SK-N-SH (cell line): ENCODE data around the gene SATB1. TPM values are rescaled to one million over a fixed set of nuclear protein-coding genes. Genes with fewer than 3 reads are reported as not detected.

ENCODE experiments used
- CTCF ChIA-PET: fragments of 300-600, 350-600 bp; formaldehyde crosslinking; extraction: SDS; loops from one replicate; lab custom pipeline; 2021; lab: Yijun Ruan, JAX
- POLR2A ChIA-PET: fragments of 350-600 bp; sonication (Branson Sonifier 250); formaldehyde crosslinking; extraction: SDS; loops from one replicate; lab custom pipeline; 2020; ENCODE audit warnings: antibody characterized with exemption, inconsistent platforms; lab: Yijun Ruan, JAX
- DNase-seq: peaks from one replicate; pipeline ENCODE4 v3.0.0; 2012
- H2AFZ ChIP-seq: fragments of 200-600 bp; sonication (generic); 2 replicates; pipeline ENCODE4 v1.8.1; 2016; ENCODE audit warnings: antibody characterized with exemption, mild to moderate bottlenecking, low read depth
- H3F3A ChIP-seq: fragments of 200-600 bp; sonication (generic); replicated peaks from 2 replicates; pipeline ENCODE3; 2016; ENCODE audit warnings: antibody characterized with exemption, mild to moderate bottlenecking; ENCODE audit not compliant: insufficient read depth
- H3K27ac ChIP-seq, 2 experiments: fragments of 200-500 bp in 1 of 2; fragments of 200-600 bp in 1 of 2; sonication (Bioruptor generic) in 1 of 2; sonication (generic), shearing (Covaris generic) in 1 of 2; 2 replicates each; pipeline versions ENCODE4 v1.5.1 to v1.6.1; 2014 to 2016; ENCODE audit warnings: low read depth in 2 of 2, inconsistent platforms in 1 of 2, low read length in 1 of 2, mild to moderate bottlenecking in 1 of 2, mixed read lengths in 1 of 2
- H3K27me3 ChIP-seq: fragments of 200-600 bp; sonication (generic), shearing (Covaris generic); 2 replicates; pipeline ENCODE4 v1.6.1; 2016; ENCODE audit warnings: mixed run types; ENCODE audit not compliant: insufficient read depth
- H3K36me3 ChIP-seq, 2 experiments: fragments of 200-500 bp in 1 of 2; fragments of 200-600 bp in 1 of 2; sonication (Bioruptor generic) in 1 of 2; sonication (generic) in 1 of 2; replicated peaks in 1 of 2; 2 replicates each; pipeline versions ENCODE3 to v1.5.1; 2014 to 2016; ENCODE audit warnings: low read length in 1 of 2, mild to moderate bottlenecking in 1 of 2; ENCODE audit not compliant: insufficient read depth in 2 of 2, control insufficient read depth in 1 of 2
- H3K4me1 ChIP-seq, 2 experiments: fragments of 200-500 bp in 1 of 2; fragments of 200-600 bp in 1 of 2; sonication (Bioruptor generic) in 1 of 2; sonication (generic), shearing (Covaris generic) in 1 of 2; 2 replicates each; pipeline versions ENCODE4 v1.5.1 to v1.6.1; 2014 to 2016; ENCODE audit warnings: low read depth in 1 of 2, low read length in 1 of 2, mixed run types in 1 of 2; ENCODE audit not compliant: insufficient read depth in 2 of 2, control insufficient read depth in 1 of 2
- H3K4me2 ChIP-seq: fragments of 200-600 bp; sonication (generic), shearing (Covaris generic); 2 replicates; pipeline ENCODE4 v1.6.1; 2017; ENCODE audit warnings: mixed run types
- H3K4me3 ChIP-seq, 2 experiments: fragments of 200-500 bp in 1 of 2; fragments of 200-600 bp in 1 of 2; sonication (Bioruptor generic) in 1 of 2; sonication (generic), shearing (Covaris generic) in 1 of 2; 2 replicates each; pipeline versions ENCODE4 v1.5.1 to v1.8.1; 2014 to 2016; ENCODE audit warnings: low read depth in 2 of 2, inconsistent platforms in 1 of 2, low read length in 1 of 2, mild to moderate bottlenecking in 1 of 2, mixed read lengths in 1 of 2, moderate library complexity in 1 of 2
- H3K79me2 ChIP-seq: fragments of 200-600 bp; sonication (generic); 2 replicates; pipeline ENCODE4 v1.8.1; 2017; ENCODE audit warnings: mild to moderate bottlenecking; ENCODE audit not compliant: insufficient read depth
- H3K9ac ChIP-seq: fragments of 200-600 bp; sonication (generic); 2 replicates; pipeline ENCODE4 v1.6.1; 2017; ENCODE audit warnings: mixed run types
- H3K9me2 ChIP-seq: fragments of 200-600 bp; sonication (generic); 2 replicates; pipeline ENCODE4 v1.6.1; 2017; ENCODE audit warnings: mixed run types
- H3K9me3 ChIP-seq: fragments of 200-600 bp; sonication (generic); 2 replicates; pipeline ENCODE4 v1.6.1; 2017; ENCODE audit warnings: mixed run types, mild to moderate bottlenecking, moderate library complexity
- H4K20me1 ChIP-seq: fragments of 200-600 bp; sonication (generic); 2 replicates; pipeline ENCODE4 v1.6.1; 2017; ENCODE audit warnings: mild to moderate bottlenecking, mixed run types; ENCODE audit not compliant: insufficient read depth
- CTCF ChIP-seq: fragments of 200-600 bp; sonication (generic); IDR thresholded peaks from 2 replicates; pipeline ENCODE4 v1.6.1; 2017; ENCODE audit warnings: antibody characterized with exemption, mild to moderate bottlenecking, moderate library complexity
- EP300 ChIP-seq, 2 experiments: IDR thresholded peaks; 2 replicates each; pipeline versions ENCODE4 v1.4.0 to v1.6.1; 2012; ENCODE audit warnings: borderline replicate concordance in 1 of 2, low read depth in 1 of 2, low read length in 1 of 2
- EZH2phosphoT487 ChIP-seq: fragments of 200-600 bp; sonication (generic); IDR thresholded peaks from 2 replicates; pipeline ENCODE4 v1.6.1; 2017; ENCODE audit warnings: low read depth, mixed run types, mild to moderate bottlenecking, antibody characterized with exemption, moderate library complexity, borderline replicate concordance
- FOSL2 ChIP-seq: IDR thresholded peaks from 2 replicates; pipeline ENCODE4 v1.4.0; 2012; ENCODE audit warnings: low read depth, mild to moderate bottlenecking, moderate library complexity, borderline replicate concordance
- FOXM1 ChIP-seq: IDR thresholded peaks from 2 replicates; pipeline ENCODE4 v1.4.0; 2012; ENCODE audit warnings: low read depth, mild to moderate bottlenecking
- NFIC ChIP-seq: IDR thresholded peaks from 2 replicates; pipeline ENCODE4 v1.4.0; 2012; ENCODE audit warnings: borderline replicate concordance
- PBX3 ChIP-seq: IDR thresholded peaks from 2 replicates; pipeline ENCODE4; 2012
- POLR2AphosphoS5 ChIP-seq: IDR thresholded peaks from 2 replicates; pipeline ENCODE4 v1.6.1; 2012; ENCODE audit warnings: low read depth, low read length
- RAD21 ChIP-seq: IDR thresholded peaks from 2 replicates; pipeline ENCODE4 v1.6.1; 2012; ENCODE audit warnings: mild to moderate bottlenecking, low read length
- RFX5 ChIP-seq: IDR thresholded peaks from 2 replicates; pipeline ENCODE4 v1.6.1; 2012; ENCODE audit warnings: mild to moderate bottlenecking, improper control_type of control experiment, low read length
- RXRA ChIP-seq: IDR thresholded peaks from 2 replicates; pipeline ENCODE4 v1.4.0; 2012; ENCODE audit warnings: low read depth, mild to moderate bottlenecking, borderline replicate concordance
- SIN3A ChIP-seq: IDR thresholded peaks from 2 replicates; pipeline ENCODE4 v1.6.1; 2012; ENCODE audit warnings: low read depth, mild to moderate bottlenecking, low read length, moderate library complexity, borderline replicate concordance
- SMC3 ChIP-seq: IDR thresholded peaks from 2 replicates; pipeline ENCODE4 v1.6.1; 2012; ENCODE audit warnings: low read depth, low read length, improper control_type of control experiment
- TCF12 ChIP-seq: IDR thresholded peaks from 2 replicates; pipeline ENCODE4 v1.4.0; 2012
- USF1 ChIP-seq: IDR thresholded peaks from 2 replicates; pipeline ENCODE4 v1.4.0; 2012; ENCODE audit warnings: low read depth, borderline replicate concordance
- YY1 ChIP-seq: IDR thresholded peaks from 2 replicates; pipeline ENCODE4 v1.4.0; 2012; ENCODE audit warnings: low read depth, mild to moderate bottlenecking
- WGBS: methylation state at CpG from one replicate; pipeline ENCODE4 v1.1.6; 2017; ENCODE audit warnings: low lambda C conversion rate; 5-methylcytosine and 5-hydroxymethylcytosine counted together
- polyA plus RNA-seq, 3 experiments: library from polyadenylated mRNA; depleted of rRNA; stranded (reverse); fragments of >200 nt; gene quantifications; 2 replicates each; pipeline ENCODE4 v1.2.3, GENCODE V29; 2012
- TF ChIP-seq, protein P1 (sequence below): IDR thresholded peaks from 2 replicates; pipeline ENCODE4 v1.4.0; 2012; ENCODE audit warnings: low read depth
- TF ChIP-seq, protein P2 (sequence below): IDR thresholded peaks from 2 replicates; pipeline ENCODE4 v1.4.0; 2012; ENCODE audit warnings: low read depth, borderline replicate concordance
- TF ChIP-seq, protein P3 (sequence below): fragments of 150-350 bp; IDR thresholded peaks from 2 replicates; pipeline ENCODE4 v1.6.1; 2016; ENCODE audit warnings: mild to moderate bottlenecking, low read depth, low read length

The SATB1 gene
- polyA plus RNA-seq, 1 of the 3 experiments (the other 2 are of a cell fraction), result 8.5 TPM

DNA sequence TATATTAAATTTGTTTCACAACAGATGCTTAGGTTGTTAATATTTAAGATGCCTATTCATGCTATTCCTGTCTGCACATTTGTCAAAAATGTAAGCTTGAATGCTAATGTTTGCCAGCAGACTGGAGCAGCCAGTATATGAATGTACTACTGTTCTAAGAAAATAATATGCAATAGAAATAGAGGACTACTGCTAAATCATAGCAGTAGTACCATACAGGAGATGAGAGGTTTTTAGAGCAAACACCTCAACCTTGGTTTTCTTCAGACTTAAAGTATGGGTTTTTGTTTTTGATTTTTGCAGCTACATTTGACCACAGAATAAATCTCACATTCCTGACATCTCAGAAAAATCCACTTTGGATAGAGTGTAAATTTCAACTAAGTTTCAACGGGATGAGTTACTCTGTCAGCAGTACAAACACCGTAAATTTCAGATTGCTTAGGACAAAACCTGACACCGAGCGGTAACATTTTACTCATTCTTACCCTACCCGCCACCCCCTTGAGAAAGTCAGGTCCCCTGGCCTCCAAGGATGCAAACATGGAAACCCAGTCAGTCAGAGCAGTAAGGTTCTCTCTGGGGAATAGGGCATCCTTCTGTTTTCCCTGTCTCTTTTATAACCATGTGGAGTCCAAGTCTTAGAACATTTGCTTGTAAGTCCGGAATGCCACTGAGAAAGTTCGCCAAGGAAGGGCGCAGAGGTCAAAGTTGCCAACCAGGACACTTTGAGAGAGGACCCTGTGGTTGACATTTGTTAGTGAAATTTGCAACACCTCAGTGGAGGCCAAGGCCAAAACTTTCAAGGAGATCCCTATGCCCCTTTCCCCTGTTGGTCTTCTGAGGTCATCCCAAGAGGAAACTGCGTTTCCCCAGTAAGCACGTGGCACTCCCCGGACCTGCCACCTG, 17.9 kb upstream of the SATB1 start:
- Histone ChIP-seq H3K4me3 (peak overlapping the region; percentile 39 to 60; a peak in 3 of 4 replicates), H4K20me1 (no peaks in the 10 kb centered on the region), H3K9ac (no peak overlapping the region), H3F3A (peaks cover 7% of the 10 kb centered on the region), H3K27me3 (peaks cover 28% of the 10 kb centered on the region; the same call in 1 of the 2 replicates), H3K4me1 (peaks cover 0 to 17% of the 10 kb centered on the region in 2 experiments; a peak in 2 of 4 replicates), H3K79me2 (no peaks in the 10 kb centered on the region), H3K9me2 (no peaks in the 10 kb centered on the region), H3K27ac (no peak overlapping the region), H2AFZ (peak overlapping the region; percentile 94; the same call in 1 of the 2 replicates), H3K4me2 (peak overlapping the region; percentile 84; the same call in 1 of the 2 replicates), H3K36me3 (no peaks in the 10 kb centered on the region), H3K9me3 (no peaks in the 10 kb centered on the region)
- TF ChIP-seq PBX3, result no peak
- no peak for TF ChIP-seq CTCF
- no peak for TF ChIP-seq FOSL2
- TF ChIP-seq SIN3A, result no peak
- TF ChIP-seq EZH2phosphoT487, result no peak
- no peak for TF ChIP-seq RFX5
- TF ChIP-seq SMC3, result no peak
- no peak for TF ChIP-seq RAD21
- TF ChIP-seq, protein P1, sequence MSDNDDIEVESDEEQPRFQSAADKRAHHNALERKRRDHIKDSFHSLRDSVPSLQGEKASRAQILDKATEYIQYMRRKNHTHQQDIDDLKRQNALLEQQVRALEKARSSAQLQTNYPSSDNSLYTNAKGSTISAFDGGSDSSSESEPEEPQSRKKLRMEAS, result no peak
- TF ChIP-seq RXRA, result no peak
- no peak for TF ChIP-seq EP300 (IDR thresholded peaks at IDR 0.05; ENCODE audit: borderline replicate concordance in 1 of 2, low read depth in 1 of 2, low read length in 1 of 2)
- TF ChIP-seq, protein P2, sequence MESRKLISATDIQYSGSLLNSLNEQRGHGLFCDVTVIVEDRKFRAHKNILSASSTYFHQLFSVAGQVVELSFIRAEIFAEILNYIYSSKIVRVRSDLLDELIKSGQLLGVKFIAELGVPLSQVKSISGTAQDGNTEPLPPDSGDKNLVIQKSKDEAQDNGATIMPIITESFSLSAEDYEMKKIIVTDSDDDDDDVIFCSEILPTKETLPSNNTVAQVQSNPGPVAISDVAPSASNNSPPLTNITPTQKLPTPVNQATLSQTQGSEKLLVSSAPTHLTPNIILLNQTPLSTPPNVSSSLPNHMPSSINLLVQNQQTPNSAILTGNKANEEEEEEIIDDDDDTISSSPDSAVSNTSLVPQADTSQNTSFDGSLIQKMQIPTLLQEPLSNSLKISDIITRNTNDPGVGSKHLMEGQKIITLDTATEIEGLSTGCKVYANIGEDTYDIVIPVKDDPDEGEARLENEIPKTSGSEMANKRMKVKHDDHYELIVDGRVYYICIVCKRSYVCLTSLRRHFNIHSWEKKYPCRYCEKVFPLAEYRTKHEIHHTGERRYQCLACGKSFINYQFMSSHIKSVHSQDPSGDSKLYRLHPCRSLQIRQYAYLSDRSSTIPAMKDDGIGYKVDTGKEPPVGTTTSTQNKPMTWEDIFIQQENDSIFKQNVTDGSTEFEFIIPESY, result no peak
- no peak for TF ChIP-seq NFIC
- TF ChIP-seq, protein P3, sequence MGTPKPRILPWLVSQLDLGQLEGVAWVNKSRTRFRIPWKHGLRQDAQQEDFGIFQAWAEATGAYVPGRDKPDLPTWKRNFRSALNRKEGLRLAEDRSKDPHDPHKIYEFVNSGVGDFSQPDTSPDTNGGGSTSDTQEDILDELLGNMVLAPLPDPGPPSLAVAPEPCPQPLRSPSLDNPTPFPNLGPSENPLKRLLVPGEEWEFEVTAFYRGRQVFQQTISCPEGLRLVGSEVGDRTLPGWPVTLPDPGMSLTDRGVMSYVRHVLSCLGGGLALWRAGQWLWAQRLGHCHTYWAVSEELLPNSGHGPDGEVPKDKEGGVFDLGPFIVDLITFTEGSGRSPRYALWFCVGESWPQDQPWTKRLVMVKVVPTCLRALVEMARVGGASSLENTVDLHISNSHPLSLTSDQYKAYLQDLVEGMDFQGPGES, result no peak
- no peak for TF ChIP-seq TCF12
- TF ChIP-seq USF1, result no peak
- no peak for TF ChIP-seq YY1
- no peak for TF ChIP-seq POLR2AphosphoS5
- TF ChIP-seq FOXM1, result no peak
- ChIA-PET CTCF (interaction anchor here (0.8 kb wide), 1 partner anchor 969 kb away, joined by 3 read pairs; no protein-coding TSS in a partner anchor), POLR2A (no interaction called here)
- no peak for DNase-seq
- WGBS, result 69% methylated on average over 11 of the region's 11 CpGs
